ENCODE measurements around the gene RIPOR1. TPM values are rescaled to one million over a fixed set of nuclear protein-coding genes. Genes with fewer than 3 reads are reported as not detected.
"Not testable (repeated sequence)": the region's sequence is repeated elsewhere in the genome, so short reads cannot be mapped to it uniquely, and the experiment has no call there.

The RIPOR1 gene, protein sequence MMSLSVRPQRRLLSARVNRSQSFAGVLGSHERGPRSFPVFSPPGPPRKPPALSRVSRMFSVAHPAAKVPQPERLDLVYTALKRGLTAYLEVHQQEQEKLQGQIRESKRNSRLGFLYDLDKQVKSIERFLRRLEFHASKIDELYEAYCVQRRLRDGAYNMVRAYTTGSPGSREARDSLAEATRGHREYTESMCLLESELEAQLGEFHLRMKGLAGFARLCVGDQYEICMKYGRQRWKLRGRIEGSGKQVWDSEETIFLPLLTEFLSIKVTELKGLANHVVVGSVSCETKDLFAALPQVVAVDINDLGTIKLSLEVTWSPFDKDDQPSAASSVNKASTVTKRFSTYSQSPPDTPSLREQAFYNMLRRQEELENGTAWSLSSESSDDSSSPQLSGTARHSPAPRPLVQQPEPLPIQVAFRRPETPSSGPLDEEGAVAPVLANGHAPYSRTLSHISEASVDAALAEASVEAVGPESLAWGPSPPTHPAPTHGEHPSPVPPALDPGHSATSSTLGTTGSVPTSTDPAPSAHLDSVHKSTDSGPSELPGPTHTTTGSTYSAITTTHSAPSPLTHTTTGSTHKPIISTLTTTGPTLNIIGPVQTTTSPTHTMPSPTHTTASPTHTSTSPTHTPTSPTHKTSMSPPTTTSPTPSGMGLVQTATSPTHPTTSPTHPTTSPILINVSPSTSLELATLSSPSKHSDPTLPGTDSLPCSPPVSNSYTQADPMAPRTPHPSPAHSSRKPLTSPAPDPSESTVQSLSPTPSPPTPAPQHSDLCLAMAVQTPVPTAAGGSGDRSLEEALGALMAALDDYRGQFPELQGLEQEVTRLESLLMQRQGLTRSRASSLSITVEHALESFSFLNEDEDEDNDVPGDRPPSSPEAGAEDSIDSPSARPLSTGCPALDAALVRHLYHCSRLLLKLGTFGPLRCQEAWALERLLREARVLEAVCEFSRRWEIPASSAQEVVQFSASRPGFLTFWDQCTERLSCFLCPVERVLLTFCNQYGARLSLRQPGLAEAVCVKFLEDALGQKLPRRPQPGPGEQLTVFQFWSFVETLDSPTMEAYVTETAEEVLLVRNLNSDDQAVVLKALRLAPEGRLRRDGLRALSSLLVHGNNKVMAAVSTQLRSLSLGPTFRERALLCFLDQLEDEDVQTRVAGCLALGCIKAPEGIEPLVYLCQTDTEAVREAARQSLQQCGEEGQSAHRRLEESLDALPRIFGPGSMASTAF
- 9.0 and 11.5 TPM in 2 replicates for total RNA-seq (2014; rRNA removed; shearing (Covaris generic))

DNA sequence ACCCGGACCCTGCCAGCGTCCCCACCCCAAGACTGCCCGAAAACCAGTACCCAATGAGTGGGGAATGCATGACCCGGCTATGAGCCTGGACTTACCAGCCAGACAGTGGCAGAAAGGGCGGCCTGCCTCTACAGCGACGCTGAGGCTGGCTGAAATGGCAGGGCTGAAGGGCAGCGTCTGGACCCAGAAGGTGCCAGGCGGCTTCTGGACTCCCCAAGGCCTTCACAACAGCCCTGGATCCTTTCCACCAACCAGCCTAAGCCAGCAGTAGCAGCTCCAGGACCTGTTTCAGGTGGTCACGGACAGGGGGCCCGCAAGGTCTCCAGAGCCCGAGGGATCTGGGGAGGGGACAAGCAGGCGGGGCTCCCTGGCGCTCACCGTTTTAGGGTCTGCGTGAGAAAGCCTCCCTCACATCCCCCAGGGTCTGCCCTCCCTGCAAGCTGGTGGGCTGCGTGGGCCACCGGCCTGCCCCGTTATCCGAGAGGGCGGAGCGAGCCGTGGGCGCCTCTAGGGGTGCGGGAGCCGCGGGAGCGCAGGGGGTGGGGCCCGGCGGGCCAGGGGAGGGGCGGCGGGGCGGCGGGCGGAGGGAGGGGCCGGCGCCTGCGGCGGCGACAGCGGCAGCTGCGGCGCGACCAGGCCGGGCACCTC lies at the start of gene RIPOR1:
TSS of gene RIPOR1 (plus strand) at position 608 of the 648 bp plus-strand sequence. CDS start 9,618 bp downstream, outside the sequence.
- DNase-seq (ENCODE audit: low read depth): peak; percentile 55

DNA sequence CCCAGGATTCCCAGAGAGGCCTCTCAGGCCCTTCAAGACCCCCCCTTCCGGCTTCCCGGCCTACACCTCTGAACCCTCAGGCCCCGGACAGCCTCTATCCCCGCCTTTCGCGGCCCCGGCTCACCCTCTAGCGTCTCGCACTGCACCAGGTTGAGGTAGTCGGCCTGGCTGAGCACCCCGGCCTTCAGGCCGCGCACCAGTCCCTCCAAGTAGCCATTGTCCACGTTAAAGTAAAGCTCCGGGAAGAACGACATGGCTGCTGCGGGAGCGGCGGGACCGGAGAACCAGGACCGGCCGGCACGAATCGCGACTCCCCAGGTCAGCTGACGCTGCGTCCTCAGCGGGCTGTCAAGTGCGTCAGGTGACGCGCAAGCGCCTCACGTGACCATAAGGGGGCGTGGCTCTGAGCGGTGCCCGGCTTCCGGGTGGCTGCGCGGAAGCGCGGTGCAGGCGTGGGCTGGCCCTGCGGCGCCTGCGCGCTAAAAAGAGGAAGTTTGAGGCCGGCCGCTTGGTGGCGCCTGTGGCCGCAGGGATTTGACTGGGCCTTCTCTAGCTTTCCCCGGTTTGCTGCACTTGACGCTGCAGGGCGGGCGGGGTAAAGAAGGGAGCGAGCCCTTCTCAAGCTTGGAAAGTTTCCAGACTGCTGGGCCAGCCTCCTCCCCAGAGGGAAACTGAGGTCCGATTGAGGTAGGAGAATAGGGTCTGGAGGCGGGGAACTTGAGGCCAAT lies 47.6 kb upstream of the RIPOR1 start, which contains the start of gene ATP6V0D1:
TSS of gene ATP6V0D1 (minus strand) at position 325 of the 728 bp plus-strand sequence. CDS start at position 254, 71 bp downstream.
- peak; percentile 94 for DNase-seq (ENCODE audit: low read depth)

DNA sequence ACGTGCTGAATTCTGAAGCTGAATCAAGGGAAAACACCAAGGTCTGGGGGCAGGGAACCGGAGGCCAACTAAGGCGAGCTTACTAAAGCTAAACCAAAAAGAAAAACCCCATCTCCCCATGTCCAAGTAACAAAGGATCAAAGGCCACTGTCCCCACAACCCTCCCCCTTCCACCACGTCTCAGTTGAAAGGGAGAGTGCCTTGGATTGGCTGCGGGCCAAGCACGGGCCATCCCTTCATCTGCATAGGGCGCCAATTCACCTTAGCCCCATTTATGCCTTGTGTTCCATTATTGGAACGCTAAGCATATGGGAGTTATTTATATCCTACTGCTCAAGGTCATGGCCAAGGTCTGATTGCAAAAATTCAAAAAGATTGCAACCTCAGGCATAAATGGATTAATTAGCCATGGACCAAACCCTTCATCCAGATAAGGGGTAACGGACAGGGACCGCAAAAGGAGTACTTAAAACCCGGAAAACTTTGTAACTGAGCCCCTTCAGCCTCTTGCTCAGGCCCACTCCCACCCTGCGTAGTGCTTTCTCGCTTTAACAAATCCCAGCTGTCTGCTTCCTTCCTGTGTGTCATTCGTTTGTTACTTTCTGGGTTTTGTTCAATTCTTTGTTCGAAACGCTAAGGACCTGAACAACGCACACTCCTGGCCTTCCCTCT lies 46.9 kb upstream of the RIPOR1 start:
- DNase-seq (ENCODE audit: low read depth): peak; percentile 48

DNA sequence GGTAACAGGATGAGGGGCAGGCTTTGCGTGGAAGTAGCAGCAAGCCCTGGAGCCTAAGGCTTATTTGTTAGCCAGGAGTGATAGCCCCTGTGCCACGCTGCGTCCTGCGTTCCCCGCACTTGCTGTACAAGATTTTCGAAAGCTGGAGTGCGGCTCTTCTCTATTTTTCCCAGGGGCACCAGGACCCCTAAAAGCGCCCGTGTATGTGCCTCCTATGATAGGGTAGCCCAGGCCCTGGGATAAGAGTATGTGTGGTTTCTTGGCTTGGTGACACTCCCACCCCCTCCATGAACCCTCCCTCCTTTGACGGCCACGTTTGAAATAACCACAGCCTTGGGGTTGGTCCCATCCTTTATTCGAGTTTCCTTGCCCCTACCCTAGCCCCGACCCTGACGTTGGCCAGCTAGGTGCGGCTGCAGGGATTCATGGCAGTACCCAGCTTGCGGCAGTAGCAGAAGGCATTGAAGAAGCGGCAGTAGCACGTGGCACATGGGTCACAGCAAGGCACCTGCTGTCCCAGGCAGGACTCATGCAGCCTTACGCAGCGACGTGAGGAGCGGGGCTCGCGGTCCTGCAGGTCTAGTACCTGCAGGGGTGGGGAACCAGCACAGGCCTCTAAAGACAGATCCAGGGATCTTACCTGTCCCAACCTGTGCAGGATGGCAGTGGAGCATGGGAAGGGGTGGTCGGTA lies 46.2 kb upstream of the RIPOR1 start:
- DNase-seq (ENCODE audit: low read depth): no peak

DNA sequence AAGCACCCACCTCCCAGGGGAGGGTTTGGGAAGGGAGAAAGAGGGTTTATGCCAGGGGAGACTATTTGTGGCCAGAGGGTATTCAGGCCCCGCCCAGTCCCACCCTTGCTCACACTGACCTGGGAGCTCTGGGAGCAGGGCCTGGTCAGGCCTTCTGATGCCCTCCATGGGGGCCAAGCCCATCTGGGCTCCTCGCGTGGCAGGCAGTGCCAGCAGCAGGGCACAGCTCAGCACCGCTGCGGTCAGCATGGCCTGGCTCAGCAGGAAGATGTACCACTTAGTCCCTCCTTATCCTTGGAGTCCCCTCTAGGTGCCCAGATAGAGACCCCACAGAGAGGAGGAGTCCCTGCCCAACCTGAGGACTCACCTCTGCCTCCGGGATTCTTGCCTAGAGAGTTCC lies 45.5 kb upstream of the RIPOR1 start, which contains the start of gene AGRP:
TSS of gene AGRP (minus strand) at position 398 of the 400 bp plus-strand sequence. CDS start at position 249, 149 bp downstream.
- DNase-seq (ENCODE audit: low read depth): no peak

DNA sequence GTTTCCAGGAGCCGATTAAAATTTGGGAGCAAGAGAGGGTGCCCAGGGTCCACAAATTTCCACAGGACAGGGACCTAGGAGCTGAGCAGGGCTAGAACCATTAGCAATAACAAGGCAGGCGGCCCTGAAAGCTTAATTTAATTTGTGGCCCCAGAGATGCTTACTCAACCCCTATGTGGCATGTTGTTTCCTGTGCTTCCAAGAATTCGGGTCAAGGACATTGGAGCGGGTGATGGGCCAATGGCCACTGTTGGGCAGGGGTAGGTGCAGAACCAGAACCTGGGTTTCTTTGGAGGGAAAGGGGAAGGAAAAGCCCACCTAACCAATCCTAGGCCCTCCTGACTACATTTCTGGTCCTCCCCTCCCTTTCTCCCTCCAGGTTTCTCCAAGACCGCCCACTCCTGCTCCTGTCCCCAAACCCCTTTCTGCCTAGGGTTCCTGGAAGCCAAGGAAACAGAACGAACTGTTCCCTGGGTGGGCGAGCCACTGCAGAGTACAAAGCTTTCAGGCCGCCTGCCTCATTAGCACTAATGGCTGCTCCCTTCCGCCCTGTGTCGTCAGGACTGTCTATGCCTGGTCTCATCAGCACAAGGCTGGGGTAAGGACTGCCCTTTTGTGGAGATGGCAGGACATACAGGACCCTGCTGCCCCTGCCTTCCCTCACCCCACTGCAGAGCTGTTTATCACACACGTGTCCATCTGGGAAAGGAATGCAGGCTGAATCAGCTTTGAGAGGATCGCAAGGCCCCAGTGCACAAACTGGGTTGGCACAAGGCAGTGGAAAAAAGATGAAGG lies 44.7 kb upstream of the RIPOR1 start:
- no peak for DNase-seq (ENCODE audit: low read depth)

DNA sequence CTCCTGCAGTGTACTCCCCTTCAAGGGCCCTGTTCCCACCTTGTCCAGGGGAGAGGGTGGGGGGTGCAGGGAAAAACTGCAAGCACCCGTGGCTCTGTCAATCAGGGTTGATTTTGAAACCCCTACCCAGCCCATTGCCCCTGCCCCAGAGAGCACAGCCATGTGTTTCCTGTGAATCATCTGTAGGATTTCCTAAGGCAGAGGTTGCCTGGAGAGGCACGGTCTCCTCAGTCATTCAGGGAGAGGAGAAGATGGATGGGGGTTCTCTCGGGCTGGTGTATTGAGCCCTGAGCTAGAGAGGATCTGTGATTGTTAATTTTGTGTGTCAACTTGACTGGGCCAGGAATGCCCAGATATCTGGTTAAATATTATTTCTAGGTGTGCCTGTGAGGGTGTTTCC lies 41.8 kb upstream of the RIPOR1 start:
- DNase-seq (ENCODE audit: low read depth): no peak

DNA sequence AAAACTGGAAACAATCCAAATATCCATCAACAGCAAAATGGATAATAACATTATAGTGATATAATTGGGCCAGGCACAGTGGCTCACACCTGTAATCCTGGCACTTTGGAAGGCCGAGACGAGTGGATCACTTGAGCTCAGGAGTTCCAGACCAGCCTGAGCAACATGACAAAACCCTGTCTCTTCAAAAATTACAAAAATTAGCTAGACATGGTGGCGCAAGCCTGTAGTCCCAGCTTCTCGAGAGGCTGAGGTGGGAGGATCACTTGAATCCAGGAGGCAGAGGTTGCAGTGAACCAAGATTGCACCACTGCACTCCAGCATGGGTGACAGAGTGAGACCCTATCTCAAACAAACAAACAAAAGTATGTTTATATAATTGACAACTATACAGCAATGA lies 41.1 kb upstream of the RIPOR1 start:
- not testable (repeated sequence) for DNase-seq (ENCODE audit: low read depth)

DNA sequence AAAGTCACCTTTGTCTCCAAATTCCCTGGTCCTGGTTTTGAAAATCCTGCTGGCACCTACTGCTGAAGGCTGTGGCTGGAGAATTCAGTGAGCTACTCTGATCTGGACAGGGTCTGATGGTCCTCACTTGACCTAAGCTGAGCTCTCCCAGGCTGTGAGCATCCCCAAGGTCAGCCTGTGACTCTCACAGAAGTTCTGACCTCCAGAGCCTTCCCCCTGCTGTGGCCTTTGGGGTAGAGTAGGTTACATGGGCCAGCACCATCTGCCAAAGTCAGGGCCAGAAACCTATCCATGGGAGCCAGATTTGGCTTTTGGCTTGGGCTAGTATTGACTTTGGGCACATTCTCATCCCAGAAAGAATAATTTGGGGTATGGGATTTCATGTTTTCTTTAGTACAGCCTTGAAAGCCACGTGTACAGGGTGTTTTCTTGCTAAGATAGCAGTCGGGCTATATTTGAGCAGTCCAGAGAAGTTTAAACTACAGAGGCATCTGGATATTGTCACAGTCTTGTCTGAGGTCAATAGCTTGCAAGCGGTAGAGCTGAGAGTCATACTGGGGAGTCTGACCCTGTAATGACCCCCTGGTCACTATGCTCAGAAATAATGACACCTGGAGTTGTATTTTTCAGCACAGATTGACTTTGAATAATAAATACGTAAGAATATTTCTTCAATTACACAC lies 39.1 kb upstream of the RIPOR1 start:
- DNase-seq (ENCODE audit: low read depth): no peak

DNA sequence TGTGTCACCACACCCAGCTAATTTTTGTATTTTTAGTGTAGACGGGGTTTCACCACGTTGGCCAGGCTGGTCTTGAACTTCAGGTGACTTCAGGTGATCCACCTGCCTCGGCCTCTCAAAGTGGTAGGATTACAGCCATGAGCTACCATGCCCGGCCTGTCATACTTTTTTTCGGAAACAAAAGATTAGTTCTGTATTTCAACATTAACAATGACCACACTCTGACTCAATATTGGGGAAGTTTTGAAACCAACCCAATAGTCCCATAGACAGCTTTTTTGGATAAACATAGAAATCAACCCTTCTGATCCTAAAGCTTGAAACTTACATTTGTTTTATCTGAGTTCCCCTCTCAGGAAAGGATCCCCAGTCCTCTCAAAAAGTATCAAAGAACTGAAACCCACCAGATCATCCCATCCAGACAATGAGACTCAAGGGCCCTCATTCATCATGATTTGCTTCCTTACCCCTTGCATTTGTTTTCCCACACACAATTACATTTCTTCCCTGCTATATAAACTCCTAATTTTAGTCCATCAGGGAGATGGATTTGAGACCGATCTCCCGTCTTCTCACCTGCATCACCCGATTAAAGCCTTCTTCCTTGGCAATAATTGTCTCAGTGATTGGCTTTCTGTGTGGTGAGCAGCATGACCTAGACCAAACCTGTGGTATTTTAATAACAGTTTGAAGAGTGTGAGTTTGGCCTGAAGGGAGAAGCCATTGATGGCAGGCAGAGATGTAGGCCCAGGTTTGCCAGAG lies 38.1 kb upstream of the RIPOR1 start:
- DNase-seq (ENCODE audit: low read depth): no peak

DNA sequence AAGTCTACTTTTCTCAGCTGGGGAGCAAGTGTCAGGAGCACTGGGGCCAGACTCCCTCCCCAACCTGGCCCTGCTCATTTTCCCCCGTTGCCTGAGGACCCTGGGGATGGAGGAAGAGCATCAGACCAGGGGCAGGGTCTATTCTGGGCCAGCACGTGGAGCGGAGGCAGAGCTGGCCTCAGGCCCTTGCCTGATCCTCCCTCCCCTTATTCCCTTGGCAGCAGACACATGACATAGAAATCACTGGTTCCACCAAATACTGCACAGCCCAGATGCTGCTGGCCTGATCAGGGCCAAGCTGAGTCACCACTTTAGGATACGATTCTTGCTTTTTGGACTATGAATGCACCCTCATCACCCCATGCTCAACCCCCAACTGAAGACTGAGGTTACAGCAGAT lies 29.5 kb upstream of the RIPOR1 start:
- no peak for DNase-seq (ENCODE audit: low read depth)

DNA sequence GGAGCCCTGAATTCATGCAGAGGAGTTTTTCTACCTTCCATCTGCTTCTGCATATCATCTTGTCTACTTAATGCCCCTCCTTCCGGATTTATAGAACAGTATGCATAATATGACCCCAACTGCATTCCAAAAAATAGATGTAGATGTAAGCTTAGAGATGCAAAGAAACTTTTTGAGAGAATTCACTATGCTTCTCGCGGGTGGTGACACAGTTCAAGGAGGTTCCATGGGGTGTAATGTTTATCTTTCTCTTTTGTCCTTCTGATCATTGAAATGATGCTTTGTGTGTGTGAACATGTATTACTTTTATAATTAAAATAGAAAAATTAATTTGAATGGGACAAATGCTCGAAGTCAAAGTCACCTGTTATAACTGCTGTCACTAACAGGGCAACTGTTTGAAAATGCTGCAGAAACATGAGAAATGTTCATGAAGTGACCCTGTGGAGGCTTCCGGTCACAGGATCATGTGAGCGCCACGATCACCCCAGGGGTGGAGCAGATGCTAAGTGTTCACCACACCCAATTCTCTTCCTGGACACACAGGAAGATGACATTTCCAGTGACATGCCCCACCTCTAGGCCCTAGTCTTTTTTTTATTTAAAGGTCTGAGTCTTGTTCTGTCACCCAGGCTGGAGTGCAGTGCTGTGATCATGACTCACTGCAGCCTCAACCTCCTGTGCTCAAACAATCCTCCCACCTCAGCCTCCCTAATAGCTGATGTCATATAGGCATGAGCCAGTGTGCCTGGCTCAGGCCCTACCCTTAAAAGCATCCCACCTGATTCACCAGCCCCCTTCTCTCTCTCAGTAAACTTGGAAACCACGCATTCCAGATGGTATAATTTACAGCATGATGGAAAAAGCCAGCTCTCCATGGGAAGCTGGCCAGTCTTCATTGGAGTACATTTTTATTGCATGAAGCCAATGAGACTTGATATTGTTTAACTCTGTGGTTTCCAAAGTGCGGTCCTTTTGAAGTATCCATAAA lies 24.3 kb upstream of the RIPOR1 start:
- DNase-seq (ENCODE audit: low read depth): peak; percentile 13

DNA sequence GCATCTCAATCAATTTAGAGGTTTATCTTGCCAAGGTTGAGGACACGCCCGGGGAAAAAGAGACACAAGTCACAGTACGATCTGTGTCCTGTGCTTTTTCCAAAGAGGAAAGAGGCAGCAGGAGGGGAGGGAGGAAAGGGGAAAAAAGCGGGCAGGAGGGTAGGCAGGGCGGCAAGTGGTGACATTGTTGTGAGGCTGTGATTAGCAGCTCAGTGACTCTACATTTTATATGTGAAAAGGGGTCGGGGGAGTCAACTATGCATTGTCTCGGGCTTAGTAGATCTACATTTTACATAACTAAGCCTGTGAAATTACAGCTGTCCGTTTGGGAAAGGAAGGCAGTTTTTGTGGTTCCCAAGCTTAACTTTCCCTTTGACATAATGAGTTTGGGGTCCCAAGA lies 22.2 kb upstream of the RIPOR1 start:
- DNase-seq (ENCODE audit: low read depth): no peak

DNA sequence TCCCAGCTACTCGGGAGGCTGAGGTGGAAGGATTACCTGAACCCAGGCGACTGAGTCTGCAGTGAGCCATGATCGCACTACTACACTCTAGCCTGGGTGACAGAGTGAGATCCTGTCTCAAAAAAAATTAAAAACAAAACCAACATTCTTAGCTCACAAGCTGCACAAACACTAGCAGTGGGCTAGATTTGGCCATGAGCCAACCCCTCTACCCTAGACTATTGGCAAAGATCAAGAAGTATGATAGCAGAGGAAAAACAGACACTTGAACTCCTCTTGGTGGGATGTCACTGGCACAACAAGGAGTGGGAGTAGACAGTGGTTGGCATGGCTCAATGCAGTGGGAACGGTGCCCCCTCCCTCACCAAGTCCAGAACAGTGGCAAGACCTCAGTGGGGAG lies 19.6 kb upstream of the RIPOR1 start:
- no peak for DNase-seq (ENCODE audit: low read depth)

DNA sequence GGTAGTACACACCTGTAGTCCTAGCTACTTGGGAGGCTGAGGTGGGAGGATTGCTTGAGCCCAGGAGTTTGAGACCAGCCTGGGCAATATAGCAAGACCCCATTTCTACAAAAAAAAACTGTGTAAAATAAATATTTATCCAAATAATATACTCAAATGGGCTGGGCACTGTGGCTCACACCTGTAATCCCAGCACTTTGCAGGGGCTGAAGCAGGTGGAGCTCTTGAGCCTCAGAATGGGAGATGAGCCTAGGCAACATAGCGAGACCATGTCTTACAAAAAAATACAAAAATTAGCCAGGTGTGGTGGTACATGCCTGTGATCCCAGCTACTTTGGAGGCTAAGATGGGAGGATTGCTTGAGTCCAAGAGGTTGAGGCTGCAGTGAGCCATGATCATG lies 14.7 kb upstream of the RIPOR1 start:
- not testable (repeated sequence) for DNase-seq (ENCODE audit: low read depth)

DNA sequence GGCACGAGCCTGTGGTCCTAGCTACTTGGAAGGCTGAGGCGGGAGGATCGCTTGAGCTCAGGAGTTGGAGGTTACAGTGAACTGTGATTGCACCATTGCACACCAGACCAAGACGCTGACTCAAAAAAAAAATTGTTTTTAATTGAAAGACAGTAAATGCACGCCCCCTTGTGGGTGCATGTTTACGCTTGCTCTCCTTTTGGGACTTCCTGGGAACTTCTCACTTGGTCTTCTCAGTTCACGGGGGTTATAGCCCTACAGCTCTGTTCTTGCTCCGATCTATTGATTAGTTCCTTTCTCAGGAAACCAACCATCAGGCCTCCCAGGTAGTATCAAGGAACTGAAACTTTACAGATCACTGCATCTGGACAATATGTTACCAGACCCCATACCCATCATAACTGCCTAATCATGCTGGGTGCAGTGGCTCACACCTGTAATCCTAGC lies 14.2 kb upstream of the RIPOR1 start:
- DNase-seq (ENCODE audit: low read depth): peak; percentile 79
